Central memory CD4-positive, alpha-beta T cell (primary cell): ENCODE measurements around the gene GSTP1.

Experiments used
- DNase-seq: peaks from one replicate; pipeline ENCODE4 v3.0.0; 2022

GSTP1 gene

GRCh38 chr11:67632175-67632981 is 48.8 kb downstream of the GSTP1 start:
- DNase-seq: no peak

- DNase-seq: no peak
These were observed 49.6 kb downstream of the GSTP1 start for GRCh38 chr11:67632982-67633755.

GRCh38 chr11:67633758-67634365 is 50.2 kb downstream of the GSTP1 start:
- DNase-seq: no peak

GRCh38 chr11:67634366-67635230 is 51.0 kb downstream of the GSTP1 start:
- no peak for DNase-seq

GRCh38 chr11:67635231-67635521 is 51.6 kb downstream of the GSTP1 start:
- no peak for DNase-seq
